GM18909 (cell line): ENCODE data around the gene HNRNPF.

Experiments used
- ATAC-seq: cut with Tn5 transposase; IDR thresholded peaks from one replicate; pipeline ENCODE4 v1.9.1; 2021; ENCODE audit warnings: mild to moderate bottlenecking; ENCODE audit not compliant: unreplicated experiment, poor library complexity

The HNRNPF gene

DNA sequence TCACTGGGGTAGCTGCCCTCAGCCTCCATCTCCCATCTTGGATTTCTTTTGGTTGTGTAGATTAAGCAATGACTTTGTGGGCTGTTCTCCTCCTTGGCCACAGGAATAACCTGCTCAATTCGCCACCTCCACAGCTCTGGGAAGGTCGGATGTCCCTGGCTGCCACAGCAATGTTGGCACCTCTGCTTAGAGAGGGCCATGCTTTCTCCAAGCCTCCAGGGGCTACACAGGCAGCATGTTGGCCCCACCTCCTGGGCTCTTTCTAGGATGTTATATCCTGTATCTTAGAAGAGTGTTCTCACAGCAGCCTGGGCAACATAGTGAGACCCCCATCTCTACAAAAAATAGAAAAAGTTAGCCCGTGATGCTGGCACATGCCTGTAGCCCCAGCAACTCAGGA is 72.9 kb downstream of the HNRNPF start:
- no peak for ATAC-seq
